Activated naive CD4-positive, alpha-beta T cell treated with anti-CD3 and anti-CD28 coated beads, Interleukin-2, amount 10 ng/mL, durations not matched to agents 7 days and 5 days (primary cell): ENCODE results near the gene CLMN.
"Not testable (repeated sequence)": the region's sequence is repeated elsewhere in the genome, so short reads cannot be mapped to it uniquely, and the experiment has no call there.

Experiments
- CTCF ChIA-PET: fragments of 350-600 bp; sonication (Branson Sonifier 250); formaldehyde crosslinking; loops from one replicate; lab custom pipeline; 2021; ENCODE audit warnings: antibody characterized with exemption; lab: Charles Lee
- DNase-seq: peaks from one replicate; pipeline ENCODE4 v3.0.0-alpha.2; 2020
- H3K27ac Mint-ChIP-seq: one replicate; pipeline ENCODE4 v1.8.0; 2021; ENCODE audit warnings: mild to moderate bottlenecking, moderate library complexity, mixed read lengths
- H3K27me3 Mint-ChIP-seq: one replicate; pipeline ENCODE4 v1.8.0; 2021; ENCODE audit warnings: mild to moderate bottlenecking, mixed read lengths
- H3K36me3 Mint-ChIP-seq: one replicate; pipeline ENCODE4 v1.8.0; 2021; ENCODE audit warnings: mixed read lengths
- H3K4me1 Mint-ChIP-seq: one replicate; pipeline ENCODE4 v1.8.0; 2021; ENCODE audit warnings: mixed read lengths
- H3K4me3 Mint-ChIP-seq: one replicate; pipeline ENCODE4 v1.8.0; 2021; ENCODE audit warnings: mild to moderate bottlenecking, moderate library complexity, mixed read lengths
- H3K9me3 Mint-ChIP-seq: one replicate; pipeline ENCODE4 v1.8.0; 2021; ENCODE audit warnings: mixed read lengths

The CLMN gene

DNA sequence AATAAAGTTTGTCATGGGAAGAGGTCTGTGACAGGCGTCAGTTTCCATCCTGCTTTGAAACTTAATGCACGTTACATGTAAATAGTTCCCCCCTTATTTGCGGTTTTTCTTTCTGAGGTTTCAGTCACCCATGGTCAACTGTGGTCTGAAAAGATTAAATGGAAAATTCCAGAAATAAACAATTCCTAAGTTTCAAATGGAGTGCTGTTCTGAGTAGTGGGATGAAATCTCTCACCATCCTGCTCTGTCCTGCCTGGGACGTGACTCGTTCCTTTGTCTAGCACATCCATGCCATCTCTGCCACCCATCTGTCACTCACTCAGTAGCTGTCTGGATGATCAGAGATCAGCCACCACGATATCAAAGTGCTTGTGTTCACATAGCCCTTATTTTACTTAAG is 111.1 kb downstream of the CLMN start:
- no peaks in the 10 kb centered on the region for H3K4me1 Mint-ChIP-seq
- H3K27me3 Mint-ChIP-seq: peaks cover 3% of the 10 kb centered on the region
- H3K36me3 Mint-ChIP-seq: no peaks in the 10 kb centered on the region
- CTCF ChIA-PET: no interaction called here
- DNase-seq: no peak
- H3K9me3 Mint-ChIP-seq: peaks cover 4% of the 10 kb centered on the region
- H3K4me3 Mint-ChIP-seq: no peak overlapping the region
- no peak overlapping the region for H3K27ac Mint-ChIP-seq

DNA sequence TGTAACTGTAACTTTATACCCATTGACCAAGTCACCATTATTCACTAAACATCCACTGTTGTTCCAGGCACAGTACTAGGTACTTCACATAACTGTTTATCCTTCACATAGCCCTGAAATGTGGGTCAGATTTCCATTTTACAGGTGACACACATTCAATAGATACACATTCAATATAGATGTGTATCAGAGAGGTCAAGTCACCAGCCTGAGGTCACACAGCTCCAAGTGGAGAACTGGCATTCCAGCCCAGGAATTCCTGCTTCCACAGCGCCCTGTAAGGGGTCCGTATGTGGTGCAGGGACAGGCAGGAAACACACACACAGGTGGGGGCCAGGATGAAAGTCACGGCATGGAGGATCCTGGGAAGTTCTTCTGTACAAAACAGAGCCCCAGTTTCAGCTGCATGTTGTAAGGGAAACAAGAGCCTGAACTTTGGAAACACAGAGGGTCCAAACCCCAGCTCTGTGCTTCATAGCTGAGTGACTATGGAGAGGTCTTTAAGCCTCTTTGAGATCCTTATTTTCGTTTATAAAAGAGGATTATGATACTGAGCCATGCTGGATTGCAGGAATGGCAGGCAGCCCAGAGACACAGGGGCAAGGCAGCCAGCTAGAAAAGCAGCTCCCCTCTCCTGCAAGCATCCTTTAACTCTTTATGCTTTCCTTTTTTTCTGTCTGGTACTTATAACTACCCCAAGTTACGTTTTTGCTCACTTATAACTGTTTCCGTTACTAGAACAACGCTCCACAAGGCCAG is 112.1 kb downstream of the CLMN start:
- peaks cover 10% of the 10 kb centered on the region for H3K27me3 Mint-ChIP-seq
- peaks cover 4% of the 10 kb centered on the region for H3K9me3 Mint-ChIP-seq
- H3K27ac Mint-ChIP-seq: no peak overlapping the region
- no peak for DNase-seq
- no peaks in the 10 kb centered on the region for H3K36me3 Mint-ChIP-seq
- H3K4me3 Mint-ChIP-seq: no peak overlapping the region
- H3K4me1 Mint-ChIP-seq: no peaks in the 10 kb centered on the region
- CTCF ChIA-PET: no interaction called here

DNA sequence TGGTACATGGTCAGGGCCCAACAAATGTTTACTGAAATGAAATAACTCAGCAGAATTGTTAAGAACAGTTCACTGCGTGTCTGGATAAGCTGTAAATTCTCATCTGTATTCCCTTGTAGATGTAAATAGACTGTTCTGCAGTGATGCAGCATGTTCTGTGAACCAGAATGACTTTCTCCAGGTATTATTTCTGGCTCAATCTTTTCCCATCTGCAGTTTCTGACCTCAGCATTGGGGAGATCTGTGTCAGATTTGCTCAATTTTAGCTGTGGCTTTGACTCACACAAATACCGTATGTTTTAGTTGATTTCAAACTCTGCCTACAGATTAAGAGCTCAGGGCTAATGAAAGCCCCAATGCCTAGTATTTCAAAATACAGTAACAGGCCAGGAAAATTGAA is 113.2 kb downstream of the CLMN start:
- Mint-ChIP-seq H3K9me3 (peaks cover 4% of the 10 kb centered on the region), H3K4me1 (no peaks in the 10 kb centered on the region), H3K27me3 (peaks cover 10% of the 10 kb centered on the region), H3K36me3 (no peaks in the 10 kb centered on the region), H3K4me3 (no peak overlapping the region), H3K27ac (no peak overlapping the region)
- no peak for DNase-seq
- CTCF ChIA-PET: interaction anchor here (1.6 kb wide), 1 partner anchor 11 kb away, joined by 3 read pairs; no protein-coding TSS in a partner anchor

DNA sequence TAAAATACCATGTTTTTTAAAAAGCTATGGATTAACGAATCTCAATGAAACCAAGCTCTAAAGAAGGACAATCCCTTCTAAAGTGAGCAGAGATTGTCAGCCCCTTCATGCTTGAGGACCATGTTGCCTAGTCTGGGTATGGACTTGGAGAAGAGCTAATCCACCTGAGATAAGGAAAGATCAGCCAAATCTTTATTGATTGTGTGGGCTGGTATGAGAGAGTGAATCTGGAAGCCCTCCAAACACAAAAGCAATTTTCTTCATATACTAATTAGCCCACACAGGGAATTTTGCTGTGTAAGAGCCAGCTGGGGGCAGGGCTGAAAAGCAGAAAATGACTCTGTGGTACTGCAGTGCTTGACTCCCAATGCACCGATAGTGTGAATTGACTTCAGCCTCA is 115.0 kb downstream of the CLMN start:
- DNase-seq: no peak

DNA sequence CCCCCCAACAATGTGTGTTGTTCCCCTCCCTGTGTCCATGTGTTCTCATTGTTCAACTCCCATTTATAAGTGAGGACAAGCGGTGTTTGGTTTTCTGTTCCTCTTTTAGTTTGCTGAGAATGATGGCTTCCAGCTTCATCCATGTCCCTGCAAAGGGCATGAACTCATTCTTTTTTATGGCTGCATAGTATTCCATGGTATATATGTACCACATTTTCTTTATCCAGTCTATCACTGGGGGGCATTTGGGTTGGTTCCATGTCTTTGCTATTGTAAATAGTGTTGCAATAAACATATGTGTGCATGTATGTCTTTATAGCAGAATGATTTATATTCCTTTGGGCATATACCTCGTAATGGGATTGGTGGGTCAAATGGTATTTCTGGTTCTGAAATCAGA is 118.0 kb downstream of the CLMN start:
- H3K4me3 Mint-ChIP-seq, H3K36me3 Mint-ChIP-seq, H3K9me3 Mint-ChIP-seq, CTCF ChIA-PET, H3K4me1 Mint-ChIP-seq, H3K27ac Mint-ChIP-seq, DNase-seq: not testable (repeated sequence)
- H3K27me3 Mint-ChIP-seq: peaks cover 27% of the 10 kb centered on the region

More for the DNA sequence above, 115.0 kb downstream of the CLMN start:
- CTCF ChIA-PET: no interaction called here
- no peaks in the 10 kb centered on the region for H3K36me3 Mint-ChIP-seq
- peaks cover 4% of the 10 kb centered on the region for H3K9me3 Mint-ChIP-seq
- H3K4me3 Mint-ChIP-seq: no peak overlapping the region
- H3K27ac Mint-ChIP-seq: no peak overlapping the region
- no peaks in the 10 kb centered on the region for H3K4me1 Mint-ChIP-seq
- H3K27me3 Mint-ChIP-seq: peaks cover 13% of the 10 kb centered on the region

DNA sequence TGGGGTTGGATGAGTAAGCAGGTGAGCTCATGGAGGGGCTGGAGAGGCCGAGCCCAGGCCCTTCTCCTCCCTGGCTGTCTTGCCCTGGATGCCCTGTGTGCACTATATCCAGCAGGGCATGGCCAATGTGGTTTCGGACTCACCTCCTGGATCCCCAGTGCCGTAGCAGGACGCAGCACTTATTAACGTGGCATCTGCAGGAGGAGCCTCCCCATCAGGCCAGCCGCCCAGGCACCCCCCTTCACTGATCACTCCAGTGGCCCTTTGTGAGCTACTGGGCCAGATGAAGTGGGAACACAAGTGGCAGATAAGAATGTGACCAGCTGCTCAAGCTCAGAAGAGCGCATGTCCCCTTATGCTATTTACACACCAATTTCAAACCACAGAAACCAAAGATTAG is 119.3 kb downstream of the CLMN start:
- no peak overlapping the region for H3K4me3 Mint-ChIP-seq
- no peaks in the 10 kb centered on the region for H3K36me3 Mint-ChIP-seq
- H3K27me3 Mint-ChIP-seq: peaks cover 27% of the 10 kb centered on the region
- no peak overlapping the region for H3K27ac Mint-ChIP-seq
- CTCF ChIA-PET: no interaction called here
- no peaks in the 10 kb centered on the region for H3K4me1 Mint-ChIP-seq
- DNase-seq: no peak
- peaks cover 4% of the 10 kb centered on the region for H3K9me3 Mint-ChIP-seq

DNA sequence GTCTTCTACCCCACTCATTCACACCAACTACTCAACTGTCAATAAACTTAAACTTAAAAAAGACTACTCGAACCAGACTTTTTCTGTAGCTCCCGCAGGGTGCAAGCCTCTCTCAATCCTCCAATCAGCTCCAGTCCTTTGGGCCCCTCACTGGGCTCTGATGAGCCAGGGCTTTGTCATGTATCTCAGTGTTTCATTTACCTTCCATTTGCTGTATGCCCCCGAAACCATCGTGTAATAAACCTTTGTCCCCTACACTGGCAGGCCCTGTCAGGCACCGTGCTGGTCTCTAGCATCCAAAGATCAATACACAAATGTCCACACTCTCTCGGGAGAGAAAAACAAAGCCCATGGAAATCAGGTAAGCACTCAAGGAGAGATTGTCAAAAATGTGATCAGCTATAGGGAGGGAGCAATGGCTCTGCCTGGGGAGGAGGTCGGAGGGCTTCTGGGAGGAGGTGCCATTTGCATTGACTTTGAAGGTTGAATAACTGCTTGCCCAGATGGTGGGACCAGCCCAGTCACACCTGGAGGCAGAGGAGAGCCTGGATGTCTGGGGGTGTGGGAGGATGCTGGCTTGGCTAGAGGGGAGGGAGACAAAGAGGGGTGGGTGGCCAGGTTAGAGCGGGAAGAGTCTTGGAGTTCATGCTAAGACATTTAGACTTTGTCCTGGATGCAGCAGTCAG is 120.3 kb downstream of the CLMN start:
- Mint-ChIP-seq H3K27ac (no peak overlapping the region), H3K9me3 (no peaks in the 10 kb centered on the region), H3K4me1 (no peaks in the 10 kb centered on the region), H3K36me3 (no peaks in the 10 kb centered on the region), H3K27me3 (peaks cover 26% of the 10 kb centered on the region), H3K4me3 (no peak overlapping the region)
- CTCF ChIA-PET: no interaction called here
- DNase-seq: no peak

DNA sequence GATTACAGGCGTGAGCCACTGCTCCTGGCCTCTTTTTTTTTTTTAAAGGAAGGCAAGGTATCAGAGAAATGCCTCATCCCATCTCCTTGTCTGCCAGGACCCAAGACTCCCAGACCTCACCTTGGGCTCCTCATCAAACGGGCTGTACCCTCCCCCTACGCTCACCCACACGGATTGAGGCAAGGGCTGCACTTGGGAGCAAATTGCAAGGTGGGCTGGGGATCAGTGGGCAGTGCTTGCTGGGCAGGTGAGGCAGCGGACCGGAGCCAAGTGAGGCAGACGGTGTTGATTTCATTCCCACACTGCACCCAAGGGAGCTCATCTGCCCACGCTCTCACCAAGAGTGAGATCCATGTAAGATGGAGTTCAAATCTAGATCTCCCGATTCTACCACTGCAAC is 121.4 kb downstream of the CLMN start:
- Mint-ChIP-seq H3K4me1 (no peaks in the 10 kb centered on the region), H3K27ac (no peak overlapping the region), H3K4me3 (no peak overlapping the region), H3K36me3 (no peaks in the 10 kb centered on the region), H3K9me3 (no peaks in the 10 kb centered on the region), H3K27me3 (peaks cover 24% of the 10 kb centered on the region)
- CTCF ChIA-PET: interaction anchor here (0.7 kb wide), 1 partner anchor 508 kb away, joined by 3 read pairs; no protein-coding TSS in a partner anchor
- DNase-seq: no peak

DNA sequence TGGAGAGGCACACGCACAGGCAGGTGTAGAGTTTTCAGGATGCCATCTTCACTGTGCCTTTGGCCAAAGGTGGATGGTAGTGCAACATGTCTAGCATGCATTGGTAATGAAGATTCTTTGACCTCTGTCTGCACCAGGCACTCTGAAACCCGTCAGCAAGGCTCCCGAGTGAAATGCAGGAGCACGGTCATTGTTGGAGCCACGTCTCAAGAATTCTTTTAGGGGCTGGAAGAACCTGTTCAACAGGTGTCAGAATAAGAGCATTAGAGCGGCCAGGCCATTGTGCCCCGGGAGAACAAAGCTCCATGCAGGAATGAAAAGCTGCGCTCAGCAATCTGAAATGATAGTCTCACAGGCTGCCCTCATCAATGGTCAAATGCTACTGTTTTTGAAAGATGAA is 122.2 kb downstream of the CLMN start:
- Mint-ChIP-seq H3K27me3 (peaks cover 17% of the 10 kb centered on the region), H3K9me3 (no peaks in the 10 kb centered on the region), H3K4me1 (no peaks in the 10 kb centered on the region)

DNA sequence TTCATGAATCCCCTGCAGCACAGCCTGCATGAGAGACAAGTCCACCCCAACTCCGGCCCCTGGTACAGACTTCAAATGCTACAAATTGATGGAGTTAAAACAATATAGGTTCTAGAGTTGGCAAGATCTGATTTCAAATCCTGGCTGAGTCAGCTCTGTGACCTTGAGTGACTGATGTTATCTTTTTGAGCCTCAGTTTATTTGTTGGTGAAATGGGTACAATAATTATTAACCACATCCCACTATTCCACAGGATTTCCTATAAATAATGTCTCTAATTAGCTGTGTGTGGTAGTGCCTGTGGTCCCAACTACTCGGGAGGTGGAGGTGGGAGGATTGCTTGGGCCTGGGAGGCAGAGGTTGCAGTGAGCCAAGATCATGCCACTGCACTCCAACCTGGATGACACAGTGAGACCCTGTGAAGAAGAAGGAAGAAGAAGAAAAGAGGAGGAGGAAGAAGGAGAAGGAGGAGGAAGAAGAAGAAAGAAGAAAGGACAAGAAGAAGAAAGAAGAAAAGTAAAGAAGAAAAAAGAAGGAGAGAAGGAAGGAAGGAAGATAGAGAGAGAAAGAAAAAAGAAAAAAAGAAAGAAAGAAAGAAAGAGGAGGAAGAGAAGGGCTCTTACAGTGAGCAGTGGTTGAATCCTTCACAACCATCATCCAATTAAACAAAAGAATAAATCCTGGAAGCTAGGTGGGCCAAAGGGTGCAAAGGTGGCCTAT is 122.7 kb downstream of the CLMN start:
- DNase-seq: no peak
- H3K36me3 Mint-ChIP-seq: no peaks in the 10 kb centered on the region
- no peaks in the 10 kb centered on the region for H3K4me1 Mint-ChIP-seq
- peaks cover 17% of the 10 kb centered on the region for H3K27me3 Mint-ChIP-seq
- CTCF ChIA-PET: interaction anchor here (0.9 kb wide), 1 partner anchor 25 kb away, joined by 3 read pairs; no protein-coding TSS in a partner anchor
- H3K4me3 Mint-ChIP-seq: no peak overlapping the region
- no peaks in the 10 kb centered on the region for H3K9me3 Mint-ChIP-seq
- H3K27ac Mint-ChIP-seq: no peak overlapping the region

More for the DNA sequence above, 122.2 kb downstream of the CLMN start:
- H3K36me3 Mint-ChIP-seq: no peaks in the 10 kb centered on the region
- CTCF ChIA-PET: interaction anchor here (0.9 kb wide), 1 partner anchor 24 kb away, joined by 3 read pairs; no protein-coding TSS in a partner anchor
- no peak for DNase-seq
- no peak overlapping the region for H3K27ac Mint-ChIP-seq
- H3K4me3 Mint-ChIP-seq: no peak overlapping the region

DNA sequence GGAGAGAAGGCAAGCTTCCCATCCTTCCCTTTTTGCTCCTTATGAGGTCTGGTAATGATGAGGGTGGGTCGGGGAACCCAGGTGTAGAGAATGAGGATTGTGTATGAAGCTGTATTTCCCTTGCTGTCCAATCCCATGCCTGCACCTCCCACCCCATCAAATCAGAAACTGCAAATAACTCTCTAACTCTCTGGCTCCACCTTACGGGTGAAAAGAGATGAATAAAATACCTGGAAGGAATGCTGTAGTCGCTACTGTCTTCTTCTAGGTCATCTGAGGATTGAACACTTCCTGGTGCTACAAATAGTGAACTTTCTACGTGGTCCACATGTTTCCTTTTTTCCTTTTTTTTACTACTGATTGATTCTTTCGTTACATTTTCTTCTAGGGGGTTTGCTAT is 123.4 kb downstream of the CLMN start:
- H3K36me3 Mint-ChIP-seq: no peaks in the 10 kb centered on the region
- CTCF ChIA-PET: interaction anchor here (0.6 to 1.3 kb wide), 7 partner anchors 10 to 506 kb away, joined by 3 to 5 read pairs (median 3); no protein-coding TSS in a partner anchor
- no peaks in the 10 kb centered on the region for H3K9me3 Mint-ChIP-seq
- peaks cover 17% of the 10 kb centered on the region for H3K27me3 Mint-ChIP-seq
- no peak overlapping the region for H3K4me3 Mint-ChIP-seq
- no peak overlapping the region for H3K27ac Mint-ChIP-seq
- peaks cover 3% of the 10 kb centered on the region for H3K4me1 Mint-ChIP-seq
- DNase-seq: no peak

DNA sequence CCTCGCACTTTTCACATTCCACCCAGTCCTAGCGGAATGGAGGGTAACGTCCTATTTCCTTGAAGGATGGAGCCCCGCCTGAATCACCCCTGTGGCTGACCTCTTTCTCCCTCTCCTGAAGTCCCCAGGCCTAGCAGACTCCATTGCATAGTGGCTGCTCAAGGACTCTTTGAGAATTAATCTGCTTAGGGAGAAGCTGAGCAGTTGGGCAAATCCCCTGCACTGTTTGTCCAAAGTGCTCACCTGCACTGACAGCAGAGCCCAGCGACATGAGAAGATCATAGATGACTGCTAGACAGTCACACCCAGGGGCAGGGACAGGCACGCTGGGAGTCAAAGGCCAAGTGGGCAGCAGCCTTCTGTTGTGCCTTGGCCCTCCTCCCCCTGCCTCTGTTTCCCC is 124.7 kb downstream of the CLMN start:
- DNase-seq: no peak
- Mint-ChIP-seq H3K4me3 (no peak overlapping the region), H3K27ac (no peak overlapping the region), H3K36me3 (no peaks in the 10 kb centered on the region), H3K27me3 (peaks cover 17% of the 10 kb centered on the region), H3K4me1 (peaks cover 5% of the 10 kb centered on the region), H3K9me3 (no peaks in the 10 kb centered on the region)
- CTCF ChIA-PET: interaction anchor here (1.3 kb wide), 1 partner anchor 11 kb away, joined by 5 read pairs; no protein-coding TSS in a partner anchor

DNA sequence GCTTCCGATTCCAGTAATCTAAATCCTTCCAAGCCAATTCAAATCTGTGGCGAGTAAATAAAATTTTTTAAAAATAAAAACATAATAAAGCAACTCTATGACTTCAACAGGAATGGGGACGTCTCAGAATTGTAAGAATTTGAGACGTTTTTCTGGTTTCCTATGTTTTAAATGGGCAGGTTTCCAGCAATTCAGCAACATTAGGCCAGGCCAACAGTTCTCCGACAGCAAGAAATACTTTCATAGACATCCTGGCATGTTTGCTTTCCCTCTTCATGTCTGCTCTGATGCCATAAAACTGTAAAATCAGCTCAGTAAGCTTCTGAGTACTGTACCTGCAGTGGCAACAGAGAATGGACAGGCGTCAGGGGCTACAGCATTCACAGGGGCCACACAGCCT is 126.6 kb downstream of the CLMN start:
- H3K27ac Mint-ChIP-seq: no peak overlapping the region
- H3K36me3 Mint-ChIP-seq: no peaks in the 10 kb centered on the region
- CTCF ChIA-PET: no interaction called here
- H3K4me1 Mint-ChIP-seq: peaks cover 5% of the 10 kb centered on the region
- peaks cover under 1% of the 10 kb centered on the region for H3K9me3 Mint-ChIP-seq
- H3K27me3 Mint-ChIP-seq: peaks cover 9% of the 10 kb centered on the region
- DNase-seq: no peak
- H3K4me3 Mint-ChIP-seq: no peak overlapping the region

DNA sequence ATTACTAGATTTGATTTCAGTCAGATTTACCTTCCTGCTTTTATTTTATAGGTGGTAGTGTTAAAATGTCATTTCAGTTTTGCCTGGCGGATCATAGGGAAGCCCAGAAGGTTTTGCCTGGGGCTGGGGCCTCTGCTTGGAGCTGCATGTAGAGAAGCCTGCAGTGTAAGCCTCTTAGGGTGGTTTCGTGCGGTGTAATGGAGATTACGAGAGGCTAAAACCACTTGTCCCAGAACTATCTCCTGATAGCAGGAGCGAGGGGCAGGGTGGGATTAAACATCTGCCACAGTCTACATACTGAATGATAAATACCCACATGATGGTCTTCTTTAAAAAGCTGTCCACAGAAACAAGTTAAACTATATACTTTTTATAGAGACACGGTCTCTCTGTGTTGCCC is 127.4 kb downstream of the CLMN start:
- no peak for DNase-seq
- Mint-ChIP-seq H3K27me3 (peaks cover 12% of the 10 kb centered on the region), H3K4me1 (peaks cover 5% of the 10 kb centered on the region), H3K27ac (no peak overlapping the region), H3K36me3 (no peaks in the 10 kb centered on the region), H3K9me3 (peaks cover 2% of the 10 kb centered on the region), H3K4me3 (no peak overlapping the region)
- CTCF ChIA-PET: no interaction called here
